Measurements from ENCODE around the gene DDX49.
"Not testable (repeated sequence)": the region's sequence is repeated elsewhere in the genome, so short reads cannot be mapped to it uniquely, and the experiment has no call there.

DDX49 gene

GRCh38 chr19:18940769-18941627, 21.5 kb downstream of the DDX49 start, which contains the start of gene HOMER3:
Gene HOMER3, minus strand, starts transcription at chr19:18941217. Its CDS starts 2,235 bp downstream, at chr19:18938982.
- DNase-seq (ENCODE audit: low read depth in 2 of 2) = peak; percentile 20 to 26

DNA sequence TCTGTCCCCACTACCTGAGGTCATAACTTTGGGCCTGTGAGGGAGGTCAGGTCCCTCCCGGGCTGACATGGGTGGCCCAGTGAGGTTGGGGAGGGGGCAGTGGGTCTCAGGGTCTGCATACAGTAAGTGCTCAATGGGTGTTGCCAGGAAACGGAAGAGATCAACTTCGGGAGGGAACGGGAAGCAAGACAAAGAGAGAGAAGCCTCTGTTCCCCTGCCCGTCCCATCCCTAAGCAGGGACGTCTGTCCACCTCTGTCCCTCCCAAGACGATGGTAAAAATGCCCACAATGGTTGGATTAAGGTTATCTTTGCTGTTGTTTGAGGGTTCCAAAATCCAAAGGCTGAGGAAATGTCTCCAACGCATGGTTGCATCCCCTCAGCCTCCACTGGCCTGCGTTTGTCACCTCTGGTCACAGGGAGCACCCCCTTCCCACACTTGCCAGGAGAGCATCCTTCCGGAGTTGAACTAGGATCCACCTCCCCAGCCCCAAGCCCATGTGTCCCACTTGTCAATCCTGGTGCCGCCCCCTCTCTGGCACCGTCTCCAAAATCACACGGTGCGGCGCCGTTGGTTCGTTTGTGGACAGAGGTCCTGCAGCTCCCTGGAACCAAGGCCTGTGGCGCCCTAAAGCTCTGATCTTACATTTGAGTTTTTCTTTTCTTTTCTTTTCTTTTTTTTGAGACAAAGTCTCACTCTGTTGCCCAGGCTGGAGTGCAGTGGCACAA, 22.3 kb downstream of the DDX49 start:
- no peak for DNase-seq (ENCODE audit: low read depth in 2 of 2)

DNA sequence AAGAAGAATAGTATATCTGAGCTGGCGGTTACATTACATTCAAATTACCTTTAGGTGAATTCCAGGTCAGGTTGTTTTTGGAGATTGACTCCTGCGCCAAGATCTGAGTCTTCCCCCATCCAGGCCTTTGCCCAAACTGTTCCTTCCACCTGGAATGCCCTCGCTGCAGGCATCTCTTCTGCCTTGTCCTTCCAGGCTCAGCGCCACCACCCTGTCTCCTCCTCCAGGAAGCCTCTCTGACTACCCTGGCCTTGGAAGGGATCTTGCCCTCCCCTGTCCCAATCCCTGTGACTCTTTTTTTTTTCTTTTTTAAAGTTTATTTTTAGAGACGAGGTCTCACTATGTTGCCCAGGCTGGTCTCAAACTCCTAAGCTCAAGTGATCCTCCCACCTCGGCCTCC, 23.2 kb downstream of the DDX49 start:
- no peak for DNase-seq (ENCODE audit: low read depth in 2 of 2)

- no peak for DNase-seq (ENCODE audit: low read depth in 2 of 2)
These were observed 23.9 kb downstream of the DDX49 start for GRCh38 chr19:18943465-18943864.

- DNase-seq (ENCODE audit: low read depth in 2 of 2) = no peak
These were observed 25.8 kb downstream of the DDX49 start for GRCh38 chr19:18945297-18945696.

GRCh38 chr19:18946335-18946734, 26.8 kb downstream of the DDX49 start:
- DNase-seq (ENCODE audit: low read depth in 2 of 2) = no peak

GRCh38 chr19:18946918-18947317, 27.4 kb downstream of the DDX49 start:
- DNase-seq (ENCODE audit: low read depth in 2 of 2) = no peak

DNA sequence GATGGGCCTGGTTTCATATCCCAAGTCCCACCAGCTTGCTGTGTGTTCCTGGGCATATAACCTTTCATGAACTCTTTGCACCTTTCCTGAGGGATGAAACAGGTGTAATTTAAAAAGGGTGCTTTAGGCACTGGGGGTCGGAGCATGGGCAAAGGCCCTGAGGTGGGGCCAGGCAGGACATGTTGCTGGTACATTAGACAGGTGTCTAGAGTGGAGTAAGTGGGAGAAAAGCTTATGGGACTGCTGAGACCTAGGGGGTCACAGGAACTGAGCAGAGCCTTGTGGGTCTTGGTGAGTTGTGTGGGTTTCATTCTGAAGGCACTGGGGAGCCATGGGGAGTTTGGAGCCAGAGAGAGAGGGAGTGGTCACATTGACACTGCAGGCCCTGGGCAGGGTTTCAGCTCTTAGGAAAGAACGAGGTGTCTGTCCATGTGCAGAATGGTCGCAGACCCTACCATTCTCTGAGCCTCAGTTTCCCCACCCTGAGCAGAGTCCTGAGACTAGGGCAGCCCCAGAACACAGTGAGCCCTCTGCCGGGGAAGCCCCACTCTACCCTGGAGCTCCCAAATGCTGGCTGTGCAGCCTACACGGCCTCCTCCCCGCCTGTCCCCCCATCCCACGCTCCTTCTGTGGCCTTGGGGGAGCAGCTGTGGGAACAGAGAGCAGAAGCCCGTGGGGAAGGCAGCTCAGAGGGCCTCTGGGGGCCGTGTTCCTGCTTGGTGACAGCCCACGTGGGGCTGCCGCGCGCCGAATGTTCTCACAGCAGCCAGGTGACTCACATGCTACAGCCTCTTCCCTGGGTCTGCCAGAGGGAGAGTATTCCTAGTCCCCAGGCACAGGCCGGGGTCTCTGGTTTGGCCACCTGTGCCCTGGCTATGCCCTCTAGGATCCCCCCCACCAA, 28.8 kb downstream of the DDX49 start:
- no peak for DNase-seq (ENCODE audit: low read depth in 2 of 2)

DNA sequence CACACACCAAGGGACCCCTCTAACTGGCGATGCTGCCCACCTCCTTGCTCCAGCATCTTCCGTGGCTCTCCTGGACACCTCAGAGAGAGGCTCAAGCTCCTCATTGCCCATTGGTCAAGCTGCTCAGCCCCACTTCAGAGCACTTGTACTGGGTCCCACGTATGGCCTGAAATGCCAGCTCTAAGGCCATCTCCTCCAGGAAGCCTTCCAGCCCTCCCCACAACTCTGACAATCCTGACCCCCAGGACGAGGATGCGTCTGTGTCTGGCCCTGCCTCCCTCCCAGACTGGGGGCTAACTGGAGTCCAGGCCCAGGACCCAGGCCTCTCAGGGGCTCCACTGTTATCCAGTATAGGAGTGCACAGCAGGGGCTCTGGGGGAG, 29.5 kb downstream of the DDX49 start:
- no peak for DNase-seq (ENCODE audit: low read depth in 2 of 2)

DNA sequence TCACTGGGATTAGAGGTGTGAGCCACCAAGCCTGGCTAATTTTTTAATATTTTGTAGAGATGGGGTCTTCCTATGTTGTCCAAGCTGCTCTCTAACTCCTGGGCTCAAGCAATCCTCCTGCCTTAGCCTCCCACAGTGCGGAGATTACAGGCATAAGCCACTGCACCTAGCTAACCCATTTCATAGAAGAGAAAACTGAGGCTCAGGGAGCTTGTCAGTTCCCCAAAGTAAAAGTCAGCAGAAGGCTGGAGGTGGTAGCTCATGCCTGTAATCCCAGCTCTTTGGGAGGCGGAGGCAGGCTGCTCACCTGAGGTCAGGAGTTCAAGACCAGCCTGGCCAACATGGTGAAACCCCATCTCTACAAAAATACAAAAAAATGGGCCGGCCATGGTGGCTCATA, 30.3 kb downstream of the DDX49 start:
- DNase-seq (ENCODE audit: low read depth in 2 of 2) = no peak

GRCh38 chr19:18951721-18952281, 32.3 kb downstream of the DDX49 start:
- no peak for DNase-seq (ENCODE audit: low read depth in 2 of 2)

DNA sequence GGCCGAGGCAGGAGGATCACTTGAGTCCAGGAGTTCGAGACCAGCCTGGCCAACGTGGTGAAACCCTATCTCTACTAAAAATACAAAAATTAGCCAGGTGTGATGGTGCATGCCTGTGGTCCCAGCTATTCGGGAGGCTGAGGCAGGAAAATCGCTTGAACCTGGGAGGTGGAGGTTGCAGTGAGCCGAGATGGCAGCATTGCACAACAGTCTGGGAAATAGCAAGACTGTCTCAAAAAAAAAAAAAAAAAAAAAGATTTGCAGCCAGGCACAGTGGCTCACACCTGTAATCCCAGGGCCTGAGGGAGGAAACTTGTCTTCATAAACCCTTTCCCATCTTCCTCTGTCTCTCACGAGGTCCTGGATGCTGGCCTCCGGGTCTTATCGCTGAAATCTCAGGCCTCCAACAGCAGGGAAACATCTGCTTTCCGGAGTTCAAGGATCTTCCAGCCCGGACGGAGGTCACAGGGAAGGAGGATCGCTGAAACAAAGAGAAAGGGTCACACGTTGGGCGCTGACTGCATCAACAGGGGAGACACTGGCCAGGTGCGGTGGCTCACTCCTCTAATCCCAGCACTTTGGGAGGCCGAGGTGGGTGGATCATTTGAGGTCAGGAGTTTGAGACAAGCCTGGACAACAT, 33.0 kb downstream of the DDX49 start:
- DNase-seq (ENCODE audit: low read depth in 2 of 2) = not testable (repeated sequence)

DNA sequence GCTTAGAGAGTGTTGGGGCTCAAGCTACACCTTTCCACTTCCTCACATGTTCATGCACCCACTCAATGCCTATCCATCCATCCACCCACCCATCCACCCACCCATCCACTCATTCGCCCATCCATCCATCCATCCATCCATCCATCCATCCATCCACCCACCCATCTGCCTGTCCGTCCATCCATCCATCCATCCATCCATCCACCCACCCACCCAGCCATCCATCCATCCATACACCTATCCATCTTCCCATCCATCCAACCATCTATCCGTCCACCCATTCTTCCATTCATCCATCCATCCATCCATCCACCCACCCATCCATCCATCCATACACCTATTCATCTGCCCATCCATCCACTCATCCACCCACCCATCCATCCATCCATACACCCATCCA, 34.6 kb downstream of the DDX49 start:
- no peak for DNase-seq (ENCODE audit: low read depth in 2 of 2)

DNA sequence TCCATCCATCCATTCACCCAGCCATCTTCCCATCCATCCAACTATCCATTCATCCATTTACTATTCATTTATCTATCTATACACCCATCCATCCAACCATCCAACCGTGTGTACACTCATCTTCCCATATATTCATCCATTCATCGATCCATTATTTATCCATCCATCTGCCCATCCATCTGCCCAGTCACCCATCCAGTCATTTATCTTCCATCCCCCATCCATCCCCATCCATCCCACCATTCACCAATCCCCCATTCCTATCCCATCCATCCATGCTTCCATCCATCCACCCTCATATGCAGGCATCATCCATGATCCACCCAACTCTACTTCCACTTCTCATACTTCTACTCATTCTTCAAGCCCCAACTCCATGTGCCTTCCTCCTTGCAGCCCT, 35.5 kb downstream of the DDX49 start:
- no peak for DNase-seq (ENCODE audit: low read depth in 2 of 2)

GRCh38 chr19:18960370-18960769, 40.9 kb downstream of the DDX49 start:
- DNase-seq (ENCODE audit: low read depth in 2 of 2) = no peak

DNA sequence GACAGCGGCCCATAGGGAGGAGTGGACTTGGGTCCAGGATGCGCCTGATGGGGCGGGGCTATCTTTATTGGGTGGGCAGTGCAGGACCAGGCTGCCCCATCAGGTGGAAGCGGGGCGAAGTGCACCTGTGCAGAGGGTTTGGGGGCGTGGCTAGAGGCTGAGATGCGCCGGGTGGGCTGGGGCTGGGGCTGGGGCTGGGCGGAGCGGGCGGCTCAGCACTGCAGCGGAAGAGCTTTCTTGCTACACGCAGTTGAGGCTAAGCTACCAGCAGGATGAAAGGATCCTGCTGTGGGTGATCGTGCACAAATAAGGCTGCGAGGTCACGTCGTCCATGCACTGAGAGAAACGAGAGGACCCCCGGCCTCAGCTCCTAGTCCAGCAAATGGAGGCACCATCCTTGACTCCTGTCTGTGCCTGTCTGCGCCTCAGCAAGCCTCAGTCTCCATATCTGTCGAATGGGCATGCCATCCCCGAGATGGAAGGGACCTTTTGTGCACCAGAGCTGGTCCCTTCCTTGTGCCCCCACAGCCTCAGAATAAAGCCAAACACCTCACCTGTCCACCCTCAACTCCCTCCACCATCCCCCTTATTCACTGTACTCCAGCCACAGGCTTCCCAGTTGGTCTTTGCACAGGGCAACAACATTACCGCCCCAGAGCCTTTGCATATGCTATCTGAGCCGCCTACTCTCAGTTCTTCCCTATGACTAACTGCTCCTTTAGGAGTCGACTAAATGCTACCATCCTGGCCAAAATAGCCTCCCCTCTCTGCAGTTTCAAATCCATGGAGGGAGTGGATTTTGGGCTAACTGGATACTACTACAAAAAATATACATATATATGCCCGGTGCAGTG, 42.5 kb downstream of the DDX49 start:
- no peak for DNase-seq (ENCODE audit: low read depth in 2 of 2)

- DNase-seq (ENCODE audit: low read depth in 2 of 2) = no peak
These were observed 44.6 kb downstream of the DDX49 start for GRCh38 chr19:18964121-18964520.

DNA sequence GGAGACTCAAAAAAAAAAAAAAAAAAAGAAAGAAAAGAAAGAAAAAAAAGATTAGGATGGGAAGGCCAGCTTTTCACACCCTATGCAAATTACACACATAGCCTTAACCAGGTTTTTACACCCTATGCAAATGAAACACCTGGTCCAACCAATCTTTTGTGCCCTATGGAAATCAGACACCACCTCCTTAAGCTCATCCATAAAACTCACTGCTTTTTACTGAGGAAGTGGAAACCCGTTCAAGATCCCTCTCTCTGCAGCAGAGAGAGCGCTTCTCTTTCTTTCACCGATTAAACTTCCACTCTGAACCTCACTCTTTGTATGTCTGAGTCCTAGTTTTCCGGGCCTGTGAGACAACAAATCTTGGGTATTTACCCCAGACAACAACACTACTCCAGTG, 46.8 kb downstream of the DDX49 start:
- DNase-seq (ENCODE audit: low read depth in 2 of 2) = no peak

- no peak for DNase-seq (ENCODE audit: low read depth in 2 of 2)
These were observed 48.0 kb downstream of the DDX49 start for GRCh38 chr19:18967358-18968146.
